ENCODE measurements around the gene MORN3. TPM values are rescaled to one million over a fixed set of nuclear protein-coding genes. Genes with fewer than 3 reads are reported as not detected.

The MORN3 gene
- total RNA-seq, 1 experiment from 2014 or later = 0.34 TPM

GRCh38 chr12:121702944-121703343, 33.5 kb upstream of the MORN3 start:
- TF ChIP-seq JUND (IDR thresholded peaks at IDR 0.05) (no peak), ELF1 (IDR thresholded peaks at IDR 0.05; ENCODE audit: borderline replicate concordance, low read depth) (no peak), REST (IDR thresholded peaks at IDR 0.05; ENCODE audit: low read depth) (no peak), CEBPB (IDR thresholded peaks at IDR 0.05; ENCODE audit: low read depth) (no peak), ATF3 (IDR thresholded peaks at IDR 0.05) (no peak), EGR1 (IDR thresholded peaks at IDR 0.05; ENCODE audit: low read depth) (no peak), ZBTB33 (IDR thresholded peaks at IDR 0.05; ENCODE audit: extremely low read depth, insufficient replicate concordance, low read length) (no peak), RAD21 (IDR thresholded peaks at IDR 0.05; ENCODE audit: low read depth) (no peak)
- no peaks in the 10 kb centered on the region for H3K79me2 ChIP-seq (ENCODE audit: insufficient read depth, low read length)
- no peak for ATAC-seq

More at GRCh38 chr12:121702944-121703343, 33.5 kb upstream of the MORN3 start:
- H3K4me2 ChIP-seq (ENCODE audit: low read length) = no peak overlapping the region
- ChIA-PET POLR2A (interaction anchor here (0.6 kb wide), 1 partner anchor 25 kb away, joined by 3 read pairs; no protein-coding TSS in a partner anchor), RAD21 (ENCODE audit: low non-redundant PET in 1 of 2, low total read pairs in 2 of 2, uncharacterized antibody in 2 of 2, unreplicated experiment in 2 of 2) (no interaction called here), CTCF (no interaction called here)
- H3K27me3 ChIP-seq (ENCODE audit: insufficient read depth, low read length) = no peaks in the 10 kb centered on the region
- intact Hi-C loops (cut with micrococcal nuclease) = no loop called here
- H3K27ac ChIP-seq (ENCODE audit: low read depth, low read length) = no peak overlapping the region
- H3K4me1 ChIP-seq (ENCODE audit: control insufficient read depth in 1 of 2, insufficient read depth in 2 of 2, low read length in 2 of 2) = no peaks in the 10 kb centered on the region
- no TSS peak for BruUV-seq (replicated peaks)
- H3K36me3 ChIP-seq (ENCODE audit: control insufficient read depth in 1 of 2, insufficient read depth in 2 of 2, low read length in 2 of 2) = no peaks in the 10 kb centered on the region
- no peak overlapping the region for H3K9ac ChIP-seq (ENCODE audit: low read length)
- H3K9me3 ChIP-seq (ENCODE audit: control insufficient read depth in 1 of 2, insufficient read depth in 1 of 2, low read depth in 1 of 2, low read length in 2 of 2) = no peaks in the 10 kb centered on the region
- no peaks in the 10 kb centered on the region for H4K20me1 ChIP-seq (ENCODE audit: insufficient read depth)
- H3K9me2 ChIP-seq (ENCODE audit: insufficient read depth) = no peaks in the 10 kb centered on the region
- H3K4me3 ChIP-seq (replicated peaks in 1 of 2; ENCODE audit: low read depth in 1 of 2, low read length in 2 of 2) = no peak overlapping the region
- no peak for DNase-seq (ENCODE audit: low read depth, low spot score)
- H2AFZ ChIP-seq (ENCODE audit: low read depth, low read length, poor library complexity, severe bottlenecking) = no peak overlapping the region
